ENCODE results near the gene LTBP2.

The LTBP2 gene

GRCh38 chr14:74478996-74479635 lies 132.9 kb downstream of the LTBP2 start:
- no peak for DNase-seq
- TF ChIP-seq, protein P1, sequence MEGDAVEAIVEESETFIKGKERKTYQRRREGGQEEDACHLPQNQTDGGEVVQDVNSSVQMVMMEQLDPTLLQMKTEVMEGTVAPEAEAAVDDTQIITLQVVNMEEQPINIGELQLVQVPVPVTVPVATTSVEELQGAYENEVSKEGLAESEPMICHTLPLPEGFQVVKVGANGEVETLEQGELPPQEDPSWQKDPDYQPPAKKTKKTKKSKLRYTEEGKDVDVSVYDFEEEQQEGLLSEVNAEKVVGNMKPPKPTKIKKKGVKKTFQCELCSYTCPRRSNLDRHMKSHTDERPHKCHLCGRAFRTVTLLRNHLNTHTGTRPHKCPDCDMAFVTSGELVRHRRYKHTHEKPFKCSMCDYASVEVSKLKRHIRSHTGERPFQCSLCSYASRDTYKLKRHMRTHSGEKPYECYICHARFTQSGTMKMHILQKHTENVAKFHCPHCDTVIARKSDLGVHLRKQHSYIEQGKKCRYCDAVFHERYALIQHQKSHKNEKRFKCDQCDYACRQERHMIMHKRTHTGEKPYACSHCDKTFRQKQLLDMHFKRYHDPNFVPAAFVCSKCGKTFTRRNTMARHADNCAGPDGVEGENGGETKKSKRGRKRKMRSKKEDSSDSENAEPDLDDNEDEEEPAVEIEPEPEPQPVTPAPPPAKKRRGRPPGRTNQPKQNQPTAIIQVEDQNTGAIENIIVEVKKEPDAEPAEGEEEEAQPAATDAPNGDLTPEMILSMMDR (IDR thresholded peaks at IDR 0.05; ENCODE audit: low read length) = peak; percentile 13
- no peak for TF ChIP-seq EZH2 (optimal IDR thresholded peaks at IDR 0.05; ENCODE audit: low read depth, low read length)
- TF ChIP-seq EZH2phosphoT487 (IDR thresholded peaks at IDR 0.05; ENCODE audit: low read length) = no peak

DNA sequence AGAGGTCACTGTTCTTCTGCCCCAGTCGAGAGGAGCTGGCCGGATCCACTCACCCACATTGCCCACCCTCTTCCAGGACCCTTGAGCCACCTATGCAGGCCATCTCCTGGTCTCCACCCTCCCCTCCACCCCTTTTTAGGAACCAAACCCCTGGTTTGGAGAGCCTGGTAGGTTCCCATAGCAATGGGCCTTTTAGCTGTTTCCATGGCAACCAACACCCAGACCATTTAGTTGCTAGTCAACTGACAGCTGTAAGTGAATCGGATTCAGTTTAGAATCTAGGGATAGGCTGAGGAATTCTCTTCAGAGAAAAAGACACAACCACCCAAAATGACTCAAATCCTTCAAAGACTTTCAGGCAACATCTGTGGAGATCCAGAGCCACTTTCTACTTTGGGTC lies 135.4 kb downstream of the LTBP2 start:
- Histone ChIP-seq H2AFZ (ENCODE audit: low read length) (no peak overlapping the region), H3K9me3 (replicated peaks; ENCODE audit: insufficient read depth, low read length) (no peaks in the 10 kb centered on the region), H3K4me2 (ENCODE audit: low read depth, low read length) (no peak overlapping the region), H3K9me2 (replicated peaks; ENCODE audit: insufficient read depth, low read length) (no peaks in the 10 kb centered on the region), H3K27me3 (replicated peaks; ENCODE audit: insufficient read depth, low read length) (no peaks in the 10 kb centered on the region), H3K79me2 (ENCODE audit: low read length) (no peaks in the 10 kb centered on the region), H3K9ac (ENCODE audit: low read length) (no peak overlapping the region), H3F3A (ENCODE audit: insufficient read depth, low read length) (no peaks in the 10 kb centered on the region), H3K27ac (ENCODE audit: low read length) (no peak overlapping the region), H3K4me1 (ENCODE audit: low read length) (no peaks in the 10 kb centered on the region), H3K4me3 (ENCODE audit: low read length) (no peak overlapping the region), H4K20me1 (ENCODE audit: insufficient read depth, low read length) (no peaks in the 10 kb centered on the region), H3K36me3 (replicated peaks; ENCODE audit: insufficient read depth, low read length) (no peaks in the 10 kb centered on the region)
- TF ChIP-seq, protein P1 (IDR thresholded peaks at IDR 0.05; ENCODE audit: low read length) = no peak
- TF ChIP-seq EZH2phosphoT487 (IDR thresholded peaks at IDR 0.05; ENCODE audit: low read length) (no peak), EZH2 (optimal IDR thresholded peaks at IDR 0.05; ENCODE audit: low read depth, low read length) (no peak)
- no peak for DNase-seq

More at GRCh38 chr14:74478996-74479635, 132.9 kb downstream of the LTBP2 start:
- Histone ChIP-seq H3K4me3 (ENCODE audit: low read length) (no peak overlapping the region), H3K4me2 (ENCODE audit: low read depth, low read length) (no peak overlapping the region), H3K4me1 (ENCODE audit: low read length) (no peaks in the 10 kb centered on the region), H3F3A (ENCODE audit: insufficient read depth, low read length) (no peaks in the 10 kb centered on the region), H3K27me3 (replicated peaks; ENCODE audit: insufficient read depth, low read length) (no peaks in the 10 kb centered on the region), H3K9me3 (replicated peaks; ENCODE audit: insufficient read depth, low read length) (no peaks in the 10 kb centered on the region), H3K9me2 (replicated peaks; ENCODE audit: insufficient read depth, low read length) (no peaks in the 10 kb centered on the region), H4K20me1 (ENCODE audit: insufficient read depth, low read length) (no peaks in the 10 kb centered on the region), H3K36me3 (replicated peaks; ENCODE audit: insufficient read depth, low read length) (no peaks in the 10 kb centered on the region), H3K27ac (ENCODE audit: low read length) (no peak overlapping the region), H3K9ac (ENCODE audit: low read length) (no peak overlapping the region), H3K79me2 (ENCODE audit: low read length) (no peaks in the 10 kb centered on the region), H2AFZ (ENCODE audit: low read length) (no peak overlapping the region)

GRCh38 chr14:74476107-74476506 lies 135.9 kb downstream of the LTBP2 start:
- Histone ChIP-seq H3K36me3 (replicated peaks; ENCODE audit: insufficient read depth, low read length) (no peaks in the 10 kb centered on the region), H3K9ac (ENCODE audit: low read length) (no peak overlapping the region), H4K20me1 (ENCODE audit: insufficient read depth, low read length) (no peaks in the 10 kb centered on the region), H3K27ac (ENCODE audit: low read length) (no peak overlapping the region), H3K79me2 (ENCODE audit: low read length) (no peaks in the 10 kb centered on the region), H2AFZ (ENCODE audit: low read length) (no peak overlapping the region), H3K27me3 (replicated peaks; ENCODE audit: insufficient read depth, low read length) (no peaks in the 10 kb centered on the region), H3K4me3 (ENCODE audit: low read length) (no peak overlapping the region), H3K9me2 (replicated peaks; ENCODE audit: insufficient read depth, low read length) (no peaks in the 10 kb centered on the region), H3K4me2 (ENCODE audit: low read depth, low read length) (no peak overlapping the region), H3F3A (ENCODE audit: insufficient read depth, low read length) (no peaks in the 10 kb centered on the region), H3K4me1 (ENCODE audit: low read length) (no peaks in the 10 kb centered on the region), H3K9me3 (replicated peaks; ENCODE audit: insufficient read depth, low read length) (no peaks in the 10 kb centered on the region)
- no peak for DNase-seq
- no peak for TF ChIP-seq EZH2 (optimal IDR thresholded peaks at IDR 0.05; ENCODE audit: low read depth, low read length)
- no peak for TF ChIP-seq EZH2phosphoT487 (IDR thresholded peaks at IDR 0.05; ENCODE audit: low read length)
- TF ChIP-seq, protein P1 (IDR thresholded peaks at IDR 0.05; ENCODE audit: low read length) = no peak

All from MM.1S (cell line).